T-cell (primary cell): ENCODE results near the gene IQGAP2. TPM values are rescaled to one million over a fixed set of nuclear protein-coding genes. Genes with fewer than 3 reads are reported as not detected.

Experiments
- ATAC-seq, 4 experiments: fragments of 200-7000 bp in 3 of 4; fragments of 150-1000 bp in 1 of 4; cut with Tn5 transposase; replicated peaks in 1 of 4; 1 replicate in 3 of 4; 2 replicates in 1 of 4; pipeline ENCODE4 v1.10.0; 2021; ENCODE audit warnings: moderate library complexity in 3 of 4, mild to moderate bottlenecking in 2 of 4, moderate number of reproducible peaks in 1 of 4
- CTCF ChIA-PET, 2 donors: fragments of 300-600 bp; sonication (Branson Sonifier 250); formaldehyde crosslinking; loops; one replicate each; lab custom pipeline; 2022; ENCODE audit warnings: antibody characterized with exemption in 2 of 2; lab: Charles Lee
- POLR2A ChIA-PET, 2 donors: fragments of 300-600 bp; sonication (Branson Sonifier 250); formaldehyde crosslinking; loops; one replicate each; lab custom pipeline; 2022; ENCODE audit warnings: antibody characterized with exemption in 2 of 2; lab: Charles Lee
- DNase-seq, 35 experiments: peaks; one replicate each; pipeline versions ENCODE4 v3.0.0 to v3.0.0-alpha.2; 2013 to 2023
- H3K27ac ChIP-seq: one replicate; pipeline ENCODE4 v1.5.1; 2013; ENCODE audit warnings: low read length
- H3K27me3 ChIP-seq, 2 experiments: replicated peaks in 1 of 2; 1 replicate in 1 of 2; 2 replicates in 1 of 2; pipeline versions ENCODE4 v1.6.1 to v1.7.0; 2013; ENCODE audit warnings: low read length in 1 of 2, mixed read lengths in 1 of 2; ENCODE audit not compliant: control insufficient read depth in 2 of 2, insufficient read depth in 2 of 2; ENCODE audit errors: extremely low read depth in 1 of 2
- H3K36me3 ChIP-seq, 2 donors: 1 replicate in 1 of 2; 2 replicates in 1 of 2; pipeline versions ENCODE4 v1.6.1 to v1.7.0; 2013; ENCODE audit warnings: low read length in 1 of 2; ENCODE audit not compliant: control insufficient read depth in 2 of 2, insufficient read depth in 1 of 2; ENCODE audit errors: extremely low read depth in 1 of 2
- H3K4me1 ChIP-seq, 2 experiments: 1 replicate in 1 of 2; 2 replicates in 1 of 2; pipeline versions ENCODE4 v1.6.1 to v1.7.0; 2013; ENCODE audit warnings: low read length in 2 of 2, mixed read lengths in 1 of 2; ENCODE audit not compliant: insufficient read depth in 2 of 2, control insufficient read depth in 1 of 2; ENCODE audit errors: extremely low read depth in 1 of 2
- H3K4me3 ChIP-seq, 2 donors: 1 replicate in 1 of 2; 2 replicates in 1 of 2; pipeline versions ENCODE4 v1.5.1 to v1.7.0; 2013; ENCODE audit warnings: mild to moderate bottlenecking in 2 of 2, low read length in 1 of 2, moderate library complexity in 1 of 2; ENCODE audit not compliant: control insufficient read depth in 1 of 2; ENCODE audit errors: extremely low read depth in 1 of 2
- H3K9me3 ChIP-seq: 2 replicates; pipeline ENCODE4 v1.7.0; 2013
- H3K27ac Mint-ChIP-seq, 2 donors: one replicate each; pipeline ENCODE4 v1.8.0; 2020 to 2021; ENCODE audit warnings: mild to moderate bottlenecking in 2 of 2, mixed read lengths in 2 of 2
- H3K27me3 Mint-ChIP-seq, 2 donors: one replicate each; pipeline ENCODE4 v1.8.0; 2021 to 2022; ENCODE audit warnings: mixed read lengths in 2 of 2
- H3K36me3 Mint-ChIP-seq: one replicate; pipeline ENCODE4 v1.8.0; 2021; ENCODE audit warnings: mixed read lengths
- H3K4me1 Mint-ChIP-seq, 3 donors: one replicate each; pipeline ENCODE4 v1.8.0; 2020 to 2022; ENCODE audit warnings: mixed read lengths in 3 of 3, mild to moderate bottlenecking in 1 of 3
- H3K4me3 Mint-ChIP-seq, 3 donors: one replicate each; pipeline ENCODE4 v1.8.0; 2020 to 2022; ENCODE audit warnings: mild to moderate bottlenecking in 3 of 3, mixed read lengths in 3 of 3, moderate library complexity in 3 of 3
- H3K9me3 Mint-ChIP-seq, 3 donors: one replicate each; pipeline ENCODE4 v1.8.0; 2020 to 2022; ENCODE audit warnings: mixed read lengths in 3 of 3
- WGBS: methylation state at CpG from one replicate; pipeline ENCODE4 v1.1.5; 2013; ENCODE audit warnings: missing lambda C conversion rate; ENCODE audit not compliant: insufficient coverage; 5-methylcytosine and 5-hydroxymethylcytosine counted together
- total RNA-seq, 35 experiments: library from RNA in 6 of 35; stranded (reverse) in 6 of 35; fragments of 120-200 nt in 1 of 35; gene quantifications; one replicate each; pipeline versions ENCODE4 v1.2.1 to v1.2.4 and lab custom pipeline; 2013 to 2026

IQGAP2 gene
- total RNA-seq, 5 donors from 2014 or later (not counting 1 experiment from before 2014, with no cell fraction given): 66.5 to 121 (median 72.5) TPM

GRCh38 chr5:76638479-76638878 lies 235.4 kb downstream of the IQGAP2 start:
- ChIA-PET CTCF (interaction anchor here (0.6 to 1.4 kb wide), 3 partner anchors 32 to 102 kb away, joined by 3 to 5 read pairs (median 4); no protein-coding TSS in a partner anchor), POLR2A (interaction anchor here in 1 of 2 donors (0.5 kb wide), 1 partner anchor 74 kb away, joined by 5 read pairs; no protein-coding TSS in a partner anchor)
- DNase-seq (no peak), ATAC-seq (no peak)
- Histone ChIP-seq H3K27ac (no peak overlapping the region), H3K4me1 (no peaks in the 10 kb centered on the region), H3K36me3 (peaks cover 4 to 54% of the 10 kb centered on the region in 2 donors), H3K9me3 (no peaks in the 10 kb centered on the region), H3K4me3 (no peak overlapping the region), H3K27me3 (no peaks in the 10 kb centered on the region)
- no peaks in the 10 kb centered on the region for H3K27me3 Mint-ChIP-seq
- WGBS: 100% methylated on average over 1 of the region's 1 CpG
- H3K4me3 Mint-ChIP-seq: no peak overlapping the region
- peaks cover 4 to 18% (median 6%) of the 10 kb centered on the region in 3 donors for H3K4me1 Mint-ChIP-seq
- H3K36me3 Mint-ChIP-seq: peaks cover 72% of the 10 kb centered on the region
- no peaks in the 10 kb centered on the region for H3K9me3 Mint-ChIP-seq
- H3K27ac Mint-ChIP-seq: peak overlapping the region; percentile 2 to 43

- DNase-seq: peak; percentile 3 to 77 (median 52)
- no peak overlapping the region for H3K4me3 Mint-ChIP-seq
- H3K36me3 Mint-ChIP-seq: peaks cover 72% of the 10 kb centered on the region
- ATAC-seq: peak in 2 of 4 experiments; percentile 59 to 62
- ChIA-PET CTCF (interaction anchor here (0.6 to 1.8 kb wide), 8 partner anchors 10 to 216 kb away, joined by 3 to 9 read pairs (median 4); no protein-coding TSS in a partner anchor), POLR2A (interaction anchor here in 1 of 2 donors (0.7 kb wide), 2 partner anchors 573 to 826 kb away, joined by 3 read pairs; no protein-coding TSS in a partner anchor)
- Histone ChIP-seq H3K9me3 (no peaks in the 10 kb centered on the region), H3K27me3 (no peaks in the 10 kb centered on the region), H3K36me3 (peaks cover 6 to 59% of the 10 kb centered on the region in 2 donors), H3K4me3 (no peak overlapping the region), H3K27ac (no peak overlapping the region), H3K4me1 (no peaks in the 10 kb centered on the region)
- no peaks in the 10 kb centered on the region for H3K27me3 Mint-ChIP-seq
- peaks cover 0 to 5% (median 3%) of the 10 kb centered on the region in 3 donors for H3K4me1 Mint-ChIP-seq
- H3K9me3 Mint-ChIP-seq: no peaks in the 10 kb centered on the region
- H3K27ac Mint-ChIP-seq: no peak overlapping the region
- no CpG with 5 or more reads among the region's 1 CpG for WGBS
Observed at GRCh38 chr5:76641514-76642120, 238.5 kb downstream of the IQGAP2 start.

- Mint-ChIP-seq H3K9me3 (peaks cover 0 to under 1% (median 0%) of the 10 kb centered on the region in 3 donors), H3K4me3 (no peak overlapping the region), H3K27me3 (no peaks in the 10 kb centered on the region), H3K27ac (no peak overlapping the region), H3K4me1 (peaks cover 0 to 5% (median 3%) of the 10 kb centered on the region in 3 donors), H3K36me3 (peaks cover 69% of the 10 kb centered on the region)
- DNase-seq (no peak), ATAC-seq (no peak)
- H3K4me3 ChIP-seq: no peak overlapping the region
- H3K36me3 ChIP-seq: peaks cover 6 to 57% of the 10 kb centered on the region in 2 donors
- no peaks in the 10 kb centered on the region for H3K9me3 ChIP-seq
- CTCF ChIA-PET: interaction anchor here in 1 of 2 donors (0.6 to 1.7 kb wide), 6 partner anchors 10 to 215 kb away, joined by 3 to 7 read pairs (median 4); no protein-coding TSS in a partner anchor
- POLR2A ChIA-PET: interaction anchor here in 1 of 2 donors (0.7 kb wide), 1 partner anchor 574 kb away, joined by 3 read pairs; no protein-coding TSS in a partner anchor
- H3K27ac ChIP-seq: no peak overlapping the region
- no peaks in the 10 kb centered on the region for H3K4me1 ChIP-seq
- no peaks in the 10 kb centered on the region for H3K27me3 ChIP-seq
- WGBS: no CpG with 5 or more reads among the region's 6 CpGs
Observed at GRCh38 chr5:76642390-76643040, 239.4 kb downstream of the IQGAP2 start.

- Histone ChIP-seq H3K9me3 (no peaks in the 10 kb centered on the region), H3K36me3 (peaks cover 6 to 59% of the 10 kb centered on the region in 2 donors), H3K27ac (no peak overlapping the region), H3K4me1 (no peaks in the 10 kb centered on the region), H3K27me3 (no peaks in the 10 kb centered on the region), H3K4me3 (no peak overlapping the region)
- Mint-ChIP-seq H3K9me3 (peaks cover under 1 to 9% (median 5%) of the 10 kb centered on the region in 3 donors), H3K4me1 (peaks cover 0 to 5% (median 3%) of the 10 kb centered on the region in 3 donors), H3K4me3 (no peak overlapping the region), H3K27me3 (no peaks in the 10 kb centered on the region), H3K36me3 (peaks cover 73% of the 10 kb centered on the region), H3K27ac (no peak overlapping the region)
- CTCF ChIA-PET: interaction anchor here (0.6 to 1.1 kb wide), 4 partner anchors 42 to 1819 kb away, joined by 3 read pairs; no protein-coding TSS in a partner anchor
- DNase-seq (no peak), ATAC-seq (no peak)
- POLR2A ChIA-PET: interaction anchor here in 1 of 2 donors (0.6 kb wide), 1 partner anchor 633 kb away, joined by 3 read pairs; no protein-coding TSS in a partner anchor
Observed at GRCh38 chr5:76643371-76643770, 240.3 kb downstream of the IQGAP2 start.

- no CpG with 5 or more reads among the region's 2 CpGs for WGBS
- Histone ChIP-seq H3K27ac (no peak overlapping the region), H3K36me3 (peaks cover 9 to 53% of the 10 kb centered on the region in 2 donors), H3K4me3 (no peak overlapping the region), H3K4me1 (no peaks in the 10 kb centered on the region), H3K9me3 (no peaks in the 10 kb centered on the region), H3K27me3 (no peaks in the 10 kb centered on the region)
- no peak for DNase-seq
- H3K27me3 Mint-ChIP-seq: no peaks in the 10 kb centered on the region
- peaks cover 72% of the 10 kb centered on the region for H3K36me3 Mint-ChIP-seq
- ATAC-seq: no peak
- no peak overlapping the region for H3K27ac Mint-ChIP-seq
- POLR2A ChIA-PET: no interaction called here
- H3K4me1 Mint-ChIP-seq: no peaks in the 10 kb centered on the region
- no peak overlapping the region for H3K4me3 Mint-ChIP-seq
- H3K9me3 Mint-ChIP-seq: peaks cover 9 to 21% (median 17%) of the 10 kb centered on the region in 3 donors
- CTCF ChIA-PET: interaction anchor here in 1 of 2 donors (0.9 kb wide), 1 partner anchor 12 kb away, joined by 3 read pairs; no protein-coding TSS in a partner anchor
Observed at GRCh38 chr5:76649140-76649539, 246.1 kb downstream of the IQGAP2 start.

GRCh38 chr5:76652809-76653414 lies 249.8 kb downstream of the IQGAP2 start:
- Histone ChIP-seq H3K27me3 (no peaks in the 10 kb centered on the region), H3K9me3 (no peaks in the 10 kb centered on the region), H3K27ac (no peak overlapping the region), H3K4me3 (no peak overlapping the region), H3K4me1 (no peaks in the 10 kb centered on the region), H3K36me3 (peaks cover 7 to 58% of the 10 kb centered on the region in 2 donors)
- no peak for ATAC-seq
- H3K27ac Mint-ChIP-seq: no peak overlapping the region
- ChIA-PET CTCF (interaction anchor here in 1 of 2 donors (0.6 to 1.0 kb wide), 2 partner anchors 20 to 343 kb away, joined by 4 to 6 read pairs; no protein-coding TSS in a partner anchor), POLR2A (interaction anchor here in 1 of 2 donors (0.5 kb wide), 1 partner anchor 27 kb away, joined by 4 read pairs; no protein-coding TSS in a partner anchor)
- H3K36me3 Mint-ChIP-seq: peaks cover 68% of the 10 kb centered on the region
- H3K4me3 Mint-ChIP-seq: no peak overlapping the region
- WGBS: no CpG with 5 or more reads among the region's 3 CpGs
- no peaks in the 10 kb centered on the region for H3K27me3 Mint-ChIP-seq
- no peaks in the 10 kb centered on the region for H3K4me1 Mint-ChIP-seq
- DNase-seq: no peak
- H3K9me3 Mint-ChIP-seq: peaks cover 9 to 17% (median 16%) of the 10 kb centered on the region in 3 donors
